Measurements from ENCODE around the gene ASTN2.

DNA sequence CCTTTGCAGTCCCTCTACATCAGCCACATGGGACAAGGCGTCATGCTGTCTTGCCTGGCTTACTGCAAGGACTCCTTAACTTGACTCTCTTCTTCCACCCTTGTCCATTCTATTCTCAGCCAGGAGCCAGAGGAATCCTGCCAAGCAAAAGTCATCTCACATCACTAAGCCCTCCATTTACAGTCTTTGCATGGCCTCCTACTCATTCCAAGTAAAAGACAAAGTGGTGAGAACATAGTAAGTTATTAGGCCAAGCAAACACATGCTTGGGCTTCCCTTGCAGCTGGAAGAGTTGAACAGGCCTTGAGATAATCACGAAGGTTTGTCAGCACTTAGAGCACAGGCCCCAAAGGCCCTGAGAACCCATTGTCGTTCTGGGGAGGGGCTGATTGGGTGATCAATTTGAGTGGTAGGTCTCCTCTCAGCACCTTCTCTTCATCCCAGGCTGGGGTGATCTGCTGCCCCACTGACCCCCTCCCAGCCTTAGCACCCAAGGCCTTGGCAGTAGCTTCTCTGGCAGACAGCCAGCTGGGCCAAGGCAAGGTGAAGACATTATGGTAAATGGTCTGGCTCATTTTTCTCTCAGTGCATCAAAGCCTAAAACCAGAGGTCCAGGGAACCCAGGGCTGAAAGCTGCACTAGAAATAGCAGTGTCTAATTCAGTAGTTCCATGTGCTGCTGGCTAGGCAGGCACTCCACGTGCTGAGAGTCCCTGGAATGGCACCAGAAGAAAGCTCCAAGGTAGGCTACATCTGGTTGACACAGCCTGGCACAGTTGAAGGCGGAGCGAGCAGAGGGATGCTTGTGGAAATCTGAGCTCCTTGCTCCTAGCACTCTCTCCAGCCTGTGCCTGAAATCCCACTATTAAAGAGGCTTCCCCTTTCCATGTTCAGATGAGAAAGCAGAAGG, 121.4 kb downstream of the ASTN2 start:
- TF ChIP-seq, protein P1, sequence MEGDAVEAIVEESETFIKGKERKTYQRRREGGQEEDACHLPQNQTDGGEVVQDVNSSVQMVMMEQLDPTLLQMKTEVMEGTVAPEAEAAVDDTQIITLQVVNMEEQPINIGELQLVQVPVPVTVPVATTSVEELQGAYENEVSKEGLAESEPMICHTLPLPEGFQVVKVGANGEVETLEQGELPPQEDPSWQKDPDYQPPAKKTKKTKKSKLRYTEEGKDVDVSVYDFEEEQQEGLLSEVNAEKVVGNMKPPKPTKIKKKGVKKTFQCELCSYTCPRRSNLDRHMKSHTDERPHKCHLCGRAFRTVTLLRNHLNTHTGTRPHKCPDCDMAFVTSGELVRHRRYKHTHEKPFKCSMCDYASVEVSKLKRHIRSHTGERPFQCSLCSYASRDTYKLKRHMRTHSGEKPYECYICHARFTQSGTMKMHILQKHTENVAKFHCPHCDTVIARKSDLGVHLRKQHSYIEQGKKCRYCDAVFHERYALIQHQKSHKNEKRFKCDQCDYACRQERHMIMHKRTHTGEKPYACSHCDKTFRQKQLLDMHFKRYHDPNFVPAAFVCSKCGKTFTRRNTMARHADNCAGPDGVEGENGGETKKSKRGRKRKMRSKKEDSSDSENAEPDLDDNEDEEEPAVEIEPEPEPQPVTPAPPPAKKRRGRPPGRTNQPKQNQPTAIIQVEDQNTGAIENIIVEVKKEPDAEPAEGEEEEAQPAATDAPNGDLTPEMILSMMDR (IDR thresholded peaks at IDR 0.05; ENCODE audit: low read depth, low read length, missing input control): no peak
- TF ChIP-seq, protein P2, sequence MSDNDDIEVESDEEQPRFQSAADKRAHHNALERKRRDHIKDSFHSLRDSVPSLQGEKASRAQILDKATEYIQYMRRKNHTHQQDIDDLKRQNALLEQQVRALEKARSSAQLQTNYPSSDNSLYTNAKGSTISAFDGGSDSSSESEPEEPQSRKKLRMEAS (IDR thresholded peaks at IDR 0.05): no peak
- TF ChIP-seq GABPA (IDR thresholded peaks at IDR 0.05 in 1 of 2, conservative IDR thresholded peaks at IDR 0.05 in 1 of 2) (no peak), RAD21 (IDR thresholded peaks at IDR 0.05) (no peak), YY1 (IDR thresholded peaks at IDR 0.05) (no peak), JUND (IDR thresholded peaks at IDR 0.05) (no peak), FOXA1 (IDR thresholded peaks at IDR 0.05) (no peak)
- TF ChIP-seq, protein P3, sequence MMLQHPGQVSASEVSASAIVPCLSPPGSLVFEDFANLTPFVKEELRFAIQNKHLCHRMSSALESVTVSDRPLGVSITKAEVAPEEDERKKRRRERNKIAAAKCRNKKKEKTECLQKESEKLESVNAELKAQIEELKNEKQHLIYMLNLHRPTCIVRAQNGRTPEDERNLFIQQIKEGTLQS (IDR thresholded peaks at IDR 0.05): no peak
- TF ChIP-seq, protein P4, sequence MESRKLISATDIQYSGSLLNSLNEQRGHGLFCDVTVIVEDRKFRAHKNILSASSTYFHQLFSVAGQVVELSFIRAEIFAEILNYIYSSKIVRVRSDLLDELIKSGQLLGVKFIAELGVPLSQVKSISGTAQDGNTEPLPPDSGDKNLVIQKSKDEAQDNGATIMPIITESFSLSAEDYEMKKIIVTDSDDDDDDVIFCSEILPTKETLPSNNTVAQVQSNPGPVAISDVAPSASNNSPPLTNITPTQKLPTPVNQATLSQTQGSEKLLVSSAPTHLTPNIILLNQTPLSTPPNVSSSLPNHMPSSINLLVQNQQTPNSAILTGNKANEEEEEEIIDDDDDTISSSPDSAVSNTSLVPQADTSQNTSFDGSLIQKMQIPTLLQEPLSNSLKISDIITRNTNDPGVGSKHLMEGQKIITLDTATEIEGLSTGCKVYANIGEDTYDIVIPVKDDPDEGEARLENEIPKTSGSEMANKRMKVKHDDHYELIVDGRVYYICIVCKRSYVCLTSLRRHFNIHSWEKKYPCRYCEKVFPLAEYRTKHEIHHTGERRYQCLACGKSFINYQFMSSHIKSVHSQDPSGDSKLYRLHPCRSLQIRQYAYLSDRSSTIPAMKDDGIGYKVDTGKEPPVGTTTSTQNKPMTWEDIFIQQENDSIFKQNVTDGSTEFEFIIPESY (IDR thresholded peaks at IDR 0.05): no peak
- TF ChIP-seq, protein P5, sequence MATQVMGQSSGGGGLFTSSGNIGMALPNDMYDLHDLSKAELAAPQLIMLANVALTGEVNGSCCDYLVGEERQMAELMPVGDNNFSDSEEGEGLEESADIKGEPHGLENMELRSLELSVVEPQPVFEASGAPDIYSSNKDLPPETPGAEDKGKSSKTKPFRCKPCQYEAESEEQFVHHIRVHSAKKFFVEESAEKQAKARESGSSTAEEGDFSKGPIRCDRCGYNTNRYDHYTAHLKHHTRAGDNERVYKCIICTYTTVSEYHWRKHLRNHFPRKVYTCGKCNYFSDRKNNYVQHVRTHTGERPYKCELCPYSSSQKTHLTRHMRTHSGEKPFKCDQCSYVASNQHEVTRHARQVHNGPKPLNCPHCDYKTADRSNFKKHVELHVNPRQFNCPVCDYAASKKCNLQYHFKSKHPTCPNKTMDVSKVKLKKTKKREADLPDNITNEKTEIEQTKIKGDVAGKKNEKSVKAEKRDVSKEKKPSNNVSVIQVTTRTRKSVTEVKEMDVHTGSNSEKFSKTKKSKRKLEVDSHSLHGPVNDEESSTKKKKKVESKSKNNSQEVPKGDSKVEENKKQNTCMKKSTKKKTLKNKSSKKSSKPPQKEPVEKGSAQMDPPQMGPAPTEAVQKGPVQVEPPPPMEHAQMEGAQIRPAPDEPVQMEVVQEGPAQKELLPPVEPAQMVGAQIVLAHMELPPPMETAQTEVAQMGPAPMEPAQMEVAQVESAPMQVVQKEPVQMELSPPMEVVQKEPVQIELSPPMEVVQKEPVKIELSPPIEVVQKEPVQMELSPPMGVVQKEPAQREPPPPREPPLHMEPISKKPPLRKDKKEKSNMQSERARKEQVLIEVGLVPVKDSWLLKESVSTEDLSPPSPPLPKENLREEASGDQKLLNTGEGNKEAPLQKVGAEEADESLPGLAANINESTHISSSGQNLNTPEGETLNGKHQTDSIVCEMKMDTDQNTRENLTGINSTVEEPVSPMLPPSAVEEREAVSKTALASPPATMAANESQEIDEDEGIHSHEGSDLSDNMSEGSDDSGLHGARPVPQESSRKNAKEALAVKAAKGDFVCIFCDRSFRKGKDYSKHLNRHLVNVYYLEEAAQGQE (IDR thresholded peaks at IDR 0.05): no peak

Data from liver (tissue), 3 donors.